Activated naive CD4-positive, alpha-beta T cell treated with anti-CD3 and anti-CD28 coated beads for 36 hours (primary cell): ENCODE results near the gene TBC1D22B. TPM values are rescaled to one million over a fixed set of nuclear protein-coding genes. Genes with fewer than 3 reads are reported as not detected.
A peak's percentile ranks its signal among the peaks of the same experiment; 100 is the strongest.

Source experiments
- CTCF ChIA-PET: fragments of 350-600 bp; sonication (Branson Sonifier 250); formaldehyde crosslinking; loops from one replicate; lab custom pipeline; 2021; ENCODE audit warnings: antibody characterized with exemption; lab: Charles Lee
- DNase-seq: peaks from one replicate; pipeline ENCODE4 v3.0.0-alpha.2; 2020
- H3K27ac Mint-ChIP-seq: one replicate; pipeline ENCODE4 v1.8.0; 2021; ENCODE audit warnings: mild to moderate bottlenecking, mixed read lengths
- H3K27me3 Mint-ChIP-seq: one replicate; pipeline ENCODE4 v1.8.0; 2021; ENCODE audit warnings: low read depth, mixed read lengths
- H3K36me3 Mint-ChIP-seq: one replicate; pipeline ENCODE4 v1.8.0; 2021; ENCODE audit warnings: low read depth, mixed read lengths
- H3K4me1 Mint-ChIP-seq: one replicate; pipeline ENCODE4 v1.8.0; 2021; ENCODE audit warnings: low read depth, mixed read lengths
- H3K4me3 Mint-ChIP-seq: one replicate; pipeline ENCODE4 v1.8.0; 2021; ENCODE audit warnings: mild to moderate bottlenecking, moderate library complexity, mixed read lengths
- H3K9me3 Mint-ChIP-seq: one replicate; pipeline ENCODE4 v1.8.0; 2021; ENCODE audit warnings: mixed read lengths
- intact Hi-C: fragments of 100-400 bp; cut with micrococcal nuclease; formaldehyde crosslinking; loops from one replicate; pipeline ENCODE4 v1.15.1; 2023
- total RNA-seq, 2 experiments: library from RNA; stranded (reverse); gene quantifications; one replicate each; pipeline ENCODE4 v1.2.3, GENCODE V29; 2021

Gene TBC1D22B
- total RNA-seq, 2 experiments from 2014 or later = 13.4 to 15.1 TPM

DNA sequence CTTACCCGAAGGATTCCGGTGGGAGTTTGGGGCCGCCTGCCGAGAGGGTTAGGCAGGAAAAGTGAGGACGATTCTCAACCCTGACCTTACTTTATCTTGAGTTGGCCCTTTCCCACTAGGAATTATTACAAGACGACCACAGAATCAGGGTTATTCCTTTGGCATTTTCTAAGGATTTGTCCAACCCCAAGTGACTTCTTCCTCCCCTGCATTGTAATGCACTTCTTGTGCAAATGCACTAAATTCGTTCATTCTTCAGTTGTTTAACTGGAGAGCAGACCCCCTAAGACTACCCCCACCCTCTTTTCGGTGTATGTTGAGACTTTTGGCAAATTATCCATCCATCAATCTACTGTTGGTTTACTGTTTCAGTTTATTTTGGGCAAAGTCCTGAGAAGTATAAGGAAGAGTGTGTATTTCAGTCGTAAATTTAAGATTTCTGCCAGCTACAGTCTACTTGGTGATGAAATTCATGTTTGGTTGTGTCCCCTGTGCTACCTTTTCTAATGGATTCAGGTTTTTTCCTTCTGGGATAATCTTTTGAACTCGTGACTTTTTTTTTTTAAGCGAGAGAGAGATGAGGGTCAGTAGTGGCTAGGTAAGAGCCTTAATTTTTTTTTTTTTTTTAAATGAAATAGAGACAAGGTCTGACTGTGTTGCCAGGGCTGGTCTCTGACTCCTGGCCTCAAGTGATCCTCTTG lies 983 bp downstream of the TBC1D22B start:
- CTCF ChIA-PET = interaction anchor here (0.7 to 1.6 kb wide), 7 partner anchors 15 to 240 kb away, joined by 3 to 4 read pairs (median 3); no protein-coding TSS in a partner anchor
- peaks cover 52% of the 10 kb centered on the region for H3K4me1 Mint-ChIP-seq

DNA sequence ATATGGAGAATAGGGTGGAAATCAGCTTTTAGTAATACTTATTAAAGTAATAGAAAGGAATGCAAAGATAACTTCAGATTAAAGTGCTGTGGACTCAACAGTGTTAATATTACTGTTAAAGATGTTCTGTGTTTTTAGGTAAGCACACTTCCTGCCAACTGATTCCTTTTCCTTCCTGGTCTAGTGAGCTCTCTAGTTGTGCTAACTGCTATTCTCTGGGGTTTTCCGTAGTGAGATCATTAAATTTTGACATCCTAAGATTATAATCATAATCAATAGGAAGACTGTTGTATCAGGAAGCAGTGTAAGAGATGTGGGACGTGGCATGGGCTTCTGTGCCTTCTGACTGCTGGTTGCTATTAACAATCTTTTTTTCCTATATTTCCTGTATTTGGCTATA lies 1.6 kb downstream of the TBC1D22B start:
- intact Hi-C loops = loop anchor here (5.0 kb wide), 5 partner anchors 173 to 438 kb away; partner anchors contain the start of genes C6orf89, CMTR1 and MDGA1
- H3K4me1 Mint-ChIP-seq = peaks cover 55% of the 10 kb centered on the region
- no peaks in the 10 kb centered on the region for H3K9me3 Mint-ChIP-seq
- H3K36me3 Mint-ChIP-seq = peaks cover 2% of the 10 kb centered on the region
- H3K27me3 Mint-ChIP-seq = no peaks in the 10 kb centered on the region
- peak overlapping the region; percentile 80 for H3K4me3 Mint-ChIP-seq
- peak overlapping the region; percentile 87 for H3K27ac Mint-ChIP-seq
- DNase-seq = no peak
- CTCF ChIA-PET = interaction anchor here (0.8 to 1.6 kb wide), 5 partner anchors 14 to 156 kb away, joined by 3 to 4 read pairs (median 3); no protein-coding TSS in a partner anchor

More for the DNA sequence above, 983 bp downstream of the TBC1D22B start:
- Mint-ChIP-seq H3K36me3 (peaks cover 2% of the 10 kb centered on the region), H3K27ac (peak overlapping the region; percentile 87), H3K9me3 (no peaks in the 10 kb centered on the region), H3K4me3 (peak overlapping the region; percentile 80), H3K27me3 (no peaks in the 10 kb centered on the region)
- intact Hi-C loops = loop anchor here (5.0 kb wide), 5 partner anchors 174 to 439 kb away; partner anchors contain the start of genes C6orf89, CMTR1 and MDGA1
- no peak for DNase-seq

DNA sequence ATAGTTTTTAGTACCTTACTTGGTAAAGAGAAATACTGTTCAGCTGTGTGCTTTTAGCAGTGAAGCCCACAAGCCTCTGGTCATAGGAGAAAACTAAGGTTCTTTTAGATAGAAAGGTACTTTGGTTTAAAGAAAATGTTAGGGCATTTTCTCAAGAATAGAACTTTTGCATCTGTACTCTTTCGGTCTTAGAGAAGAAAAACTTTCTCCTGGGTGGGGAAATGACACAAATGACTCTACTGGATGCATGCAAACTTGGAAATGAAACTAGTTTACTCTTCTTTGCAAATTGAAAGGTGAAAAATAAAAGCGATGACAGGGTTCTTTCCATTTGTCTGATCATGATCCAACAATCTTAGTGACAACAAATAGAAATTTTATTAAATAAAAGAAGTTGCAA lies 2.5 kb downstream of the TBC1D22B start:
- Mint-ChIP-seq H3K36me3 (peaks cover 2% of the 10 kb centered on the region), H3K27me3 (no peaks in the 10 kb centered on the region), H3K4me1 (peaks cover 62% of the 10 kb centered on the region), H3K4me3 (peak overlapping the region; percentile 80), H3K9me3 (no peaks in the 10 kb centered on the region), H3K27ac (peak overlapping the region; percentile 87)
- intact Hi-C loops = loop anchor here (2.0 kb wide), 1 partner anchor 347 kb away; no protein-coding TSS in a partner anchor
- no peak for DNase-seq
- CTCF ChIA-PET = interaction anchor here (0.7 to 1.2 kb wide), 3 partner anchors 18 to 411 kb away, joined by 3 to 4 read pairs (median 3); no protein-coding TSS in a partner anchor

DNA sequence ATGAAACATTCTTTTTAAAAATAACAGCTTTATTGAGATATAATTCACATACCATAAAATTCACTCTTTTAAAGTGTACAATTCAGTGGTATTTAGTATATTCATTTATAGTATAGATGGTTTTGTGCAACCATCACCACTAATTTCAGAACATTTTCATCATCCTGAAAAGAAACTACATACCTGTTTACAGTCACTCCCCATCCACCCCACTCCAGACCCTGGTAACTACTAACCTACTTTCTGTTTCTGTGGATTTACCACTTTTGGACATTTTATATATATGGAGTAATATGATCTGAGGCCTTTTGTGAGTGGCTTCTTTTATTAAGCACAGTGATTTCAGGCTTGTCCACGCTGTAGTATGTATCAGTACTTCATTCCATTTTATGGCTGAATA lies 2.9 kb downstream of the TBC1D22B start:
- H3K9me3 Mint-ChIP-seq = no peaks in the 10 kb centered on the region
- CTCF ChIA-PET = interaction anchor here (0.7 kb wide), 1 partner anchor 411 kb away, joined by 3 read pairs; no protein-coding TSS in a partner anchor
- H3K27me3 Mint-ChIP-seq = no peaks in the 10 kb centered on the region
- no peak overlapping the region for H3K4me3 Mint-ChIP-seq
- peak overlapping the region; percentile 57 for H3K27ac Mint-ChIP-seq
- H3K36me3 Mint-ChIP-seq = peaks cover 2% of the 10 kb centered on the region
- intact Hi-C loops = loop anchor here (2.0 kb wide), 1 partner anchor 348 kb away; no protein-coding TSS in a partner anchor
- peaks cover 66% of the 10 kb centered on the region for H3K4me1 Mint-ChIP-seq
- DNase-seq = no peak

DNA sequence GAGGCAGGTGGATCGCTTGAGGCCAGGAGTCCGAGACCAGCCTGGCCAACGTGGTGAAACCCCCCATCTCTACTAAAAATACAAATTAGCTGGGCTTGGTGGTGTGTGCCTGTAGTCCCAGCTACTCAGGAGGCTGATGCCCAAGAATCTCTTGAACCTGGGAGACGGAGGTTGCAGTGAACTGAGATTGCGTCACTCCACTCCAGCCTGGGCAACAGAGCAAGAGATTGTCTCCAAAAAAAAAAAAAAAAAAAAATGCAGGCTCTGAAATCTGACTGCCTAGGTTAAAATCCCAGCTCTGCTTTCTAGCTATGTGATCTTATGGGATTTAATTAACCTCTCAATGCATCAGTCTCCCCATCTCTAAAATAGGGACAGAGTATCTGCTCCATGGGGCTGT lies 3.6 kb downstream of the TBC1D22B start:
- CTCF ChIA-PET = interaction anchor here (0.7 to 1.1 kb wide), 3 partner anchors 12 to 241 kb away, joined by 3 read pairs; no protein-coding TSS in a partner anchor
- intact Hi-C loops = loop anchor here (2.0 kb wide), 1 partner anchor 348 kb away; no protein-coding TSS in a partner anchor
- no peak for DNase-seq
- Mint-ChIP-seq H3K27me3 (no peaks in the 10 kb centered on the region), H3K27ac (no peak overlapping the region), H3K9me3 (no peaks in the 10 kb centered on the region), H3K4me1 (peaks cover 71% of the 10 kb centered on the region), H3K36me3 (peaks cover 2% of the 10 kb centered on the region), H3K4me3 (no peak overlapping the region)

DNA sequence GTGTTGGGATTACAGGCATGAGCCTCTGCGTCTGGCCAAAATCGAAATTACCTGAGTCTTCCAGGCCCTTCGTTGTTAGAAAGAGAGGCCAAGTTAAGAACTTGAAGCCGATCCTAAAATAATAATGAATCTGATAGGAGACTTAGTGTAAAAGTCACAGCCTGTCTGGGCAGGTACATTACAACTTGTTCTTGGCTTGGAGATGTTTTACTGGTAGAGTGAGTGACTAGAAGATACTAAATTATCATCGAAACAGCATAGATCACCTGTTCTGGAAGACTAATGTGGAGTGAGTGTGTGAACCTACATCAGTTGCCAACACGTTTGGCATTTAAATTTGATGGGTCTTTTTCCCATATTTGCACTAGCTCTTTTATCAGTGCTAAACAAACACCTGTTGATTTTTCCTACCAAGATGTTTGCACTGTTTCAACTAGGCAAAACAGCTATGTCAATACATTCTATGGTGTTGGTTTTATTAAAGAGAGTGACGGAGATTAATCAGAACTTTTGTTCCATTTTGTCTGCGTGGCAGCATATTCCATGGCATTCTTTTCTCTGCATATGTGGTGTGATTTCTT lies 5.0 kb downstream of the TBC1D22B start:
- Mint-ChIP-seq H3K36me3 (peaks cover 2% of the 10 kb centered on the region), H3K27ac (no peak overlapping the region), H3K27me3 (no peaks in the 10 kb centered on the region), H3K9me3 (no peaks in the 10 kb centered on the region), H3K4me3 (no peak overlapping the region), H3K4me1 (peaks cover 61% of the 10 kb centered on the region)
- CTCF ChIA-PET = interaction anchor here (1.2 kb wide), 1 partner anchor 9 kb away, joined by 5 read pairs; no protein-coding TSS in a partner anchor
- intact Hi-C loops = no loop called here
- no peak for DNase-seq

DNA sequence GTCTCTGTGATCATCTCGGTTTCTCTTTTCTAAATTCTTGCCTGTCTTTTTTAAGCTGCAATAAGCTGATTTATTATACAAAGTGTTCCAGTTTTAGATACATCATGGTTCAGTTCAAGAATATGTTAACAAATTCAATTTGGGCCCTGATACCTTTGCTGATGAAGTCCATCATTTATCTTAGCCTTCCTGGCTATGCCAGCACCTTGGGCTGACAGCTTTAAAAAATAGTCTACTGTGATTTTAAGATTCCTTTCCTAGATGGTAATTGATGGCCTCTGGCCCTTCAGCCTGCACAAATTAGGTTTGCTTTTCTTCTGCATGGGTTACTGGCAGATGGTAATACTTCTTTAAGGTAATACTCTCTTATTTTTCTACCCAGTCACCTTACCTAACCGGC lies 7.4 kb downstream of the TBC1D22B start:
- Mint-ChIP-seq H3K36me3 (peaks cover 4% of the 10 kb centered on the region), H3K9me3 (no peaks in the 10 kb centered on the region), H3K27me3 (no peaks in the 10 kb centered on the region), H3K4me3 (no peak overlapping the region), H3K4me1 (peaks cover 47% of the 10 kb centered on the region), H3K27ac (no peak overlapping the region)
- CTCF ChIA-PET = no interaction called here
- DNase-seq = no peak
- intact Hi-C loops = no loop called here

DNA sequence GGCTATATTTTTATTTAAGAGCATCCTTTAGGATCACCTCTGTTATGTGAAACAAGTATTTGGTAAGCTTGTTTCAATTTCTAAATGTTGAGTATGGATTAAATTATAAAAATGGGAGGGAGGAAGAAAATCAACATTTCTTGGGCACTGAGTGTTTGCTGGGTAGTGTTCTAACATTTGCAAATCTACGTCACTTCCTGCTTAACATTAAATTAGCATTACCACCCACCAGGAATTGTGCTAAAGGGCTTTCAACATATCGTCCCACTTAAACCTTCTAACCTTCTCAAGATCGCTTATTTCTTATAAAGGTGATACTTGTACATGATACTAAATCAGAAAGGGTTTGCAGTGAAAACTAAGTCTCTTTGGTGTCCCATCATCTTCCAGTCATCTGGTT lies 8.3 kb downstream of the TBC1D22B start:
- Mint-ChIP-seq H3K4me1 (peaks cover 40% of the 10 kb centered on the region), H3K4me3 (no peak overlapping the region), H3K9me3 (no peaks in the 10 kb centered on the region), H3K27ac (no peak overlapping the region), H3K27me3 (no peaks in the 10 kb centered on the region), H3K36me3 (peaks cover 4% of the 10 kb centered on the region)
- DNase-seq = no peak
- intact Hi-C loops = no loop called here
- CTCF ChIA-PET = no interaction called here

DNA sequence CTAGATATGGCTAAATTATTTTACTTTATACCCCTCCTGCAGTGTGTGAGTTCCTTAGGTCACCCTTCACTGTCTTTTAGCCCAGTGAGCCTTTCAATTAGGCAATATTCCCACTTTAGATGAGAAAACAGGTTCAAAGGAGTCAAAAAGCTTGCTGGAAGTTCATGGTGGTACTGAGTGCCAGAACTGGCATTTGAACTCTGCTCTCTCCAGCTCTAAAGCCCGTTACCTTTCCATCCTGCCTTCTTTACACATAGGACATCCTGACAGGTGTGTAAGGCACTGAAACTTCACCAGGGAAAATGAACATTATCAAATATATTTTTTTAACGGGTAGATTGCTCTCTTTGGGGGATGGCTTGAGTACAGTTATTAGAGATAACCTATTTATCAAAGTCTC lies 11.5 kb downstream of the TBC1D22B start:
- DNase-seq = no peak
- Mint-ChIP-seq H3K9me3 (no peaks in the 10 kb centered on the region), H3K4me3 (no peak overlapping the region), H3K27me3 (no peaks in the 10 kb centered on the region), H3K36me3 (peaks cover 4% of the 10 kb centered on the region), H3K27ac (no peak overlapping the region), H3K4me1 (peaks cover 37% of the 10 kb centered on the region)
- intact Hi-C loops = no loop called here
- CTCF ChIA-PET = no interaction called here

DNA sequence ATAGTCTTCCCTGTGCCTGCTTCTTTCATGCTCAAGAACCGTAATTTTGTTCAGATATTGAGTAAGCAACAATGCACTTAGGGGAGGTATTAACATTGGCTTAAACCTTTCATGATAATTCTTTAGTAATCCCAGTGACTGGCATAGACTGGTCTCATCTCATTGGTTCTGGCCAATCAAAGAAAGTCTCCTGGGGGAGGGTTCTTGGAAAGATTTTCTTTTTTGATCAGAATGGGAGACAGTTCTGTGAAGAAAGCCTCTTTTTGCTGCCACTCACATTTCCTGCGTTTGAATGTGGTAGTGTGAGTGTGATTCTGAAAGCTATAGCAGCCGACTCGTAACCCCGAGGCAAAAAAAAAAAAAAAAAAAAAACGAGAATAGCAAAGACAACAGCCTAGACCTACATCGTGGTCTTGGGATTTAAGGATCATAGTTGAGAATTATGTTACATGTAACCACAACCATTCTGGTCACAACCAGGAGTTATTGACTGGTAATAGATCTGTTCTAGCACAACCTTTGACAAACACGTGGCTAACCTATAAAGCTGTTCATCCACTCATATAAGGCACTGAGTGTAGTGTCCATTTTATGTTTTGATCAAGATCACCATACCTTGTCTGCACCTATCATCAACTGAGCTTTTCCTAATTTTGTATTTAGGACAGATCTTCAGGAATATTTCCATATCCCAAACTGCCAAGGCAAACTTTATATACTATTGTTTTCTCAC lies 15.4 kb downstream of the TBC1D22B start:
- no peaks in the 10 kb centered on the region for H3K9me3 Mint-ChIP-seq

DNA sequence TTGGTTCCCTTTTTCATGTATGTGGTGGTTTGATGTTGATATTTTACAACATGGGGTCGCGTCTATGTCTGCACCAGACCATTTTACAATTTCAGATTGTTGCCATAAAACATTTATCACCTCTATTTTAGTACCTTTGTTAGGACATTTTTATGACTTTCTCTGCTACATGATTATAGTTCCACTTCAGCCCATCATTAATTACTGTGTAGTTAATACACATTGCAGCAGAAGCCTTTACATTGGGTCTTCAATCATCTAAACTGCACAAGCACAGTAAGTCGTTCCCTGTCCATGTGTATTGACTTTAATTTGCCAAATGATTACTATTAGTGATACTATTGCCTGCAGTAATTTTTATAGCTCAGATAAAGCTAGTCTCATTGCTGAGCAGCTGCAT lies 16.1 kb downstream of the TBC1D22B start:
- Mint-ChIP-seq H3K4me3 (no peak overlapping the region), H3K9me3 (no peaks in the 10 kb centered on the region), H3K27me3 (no peaks in the 10 kb centered on the region), H3K4me1 (peaks cover 46% of the 10 kb centered on the region), H3K27ac (no peak overlapping the region), H3K36me3 (peaks cover 13% of the 10 kb centered on the region)
- no peak for DNase-seq
- intact Hi-C loops = loop anchor here (1.0 kb wide), 1 partner anchor 16 kb away; the partner anchor contains the start of gene TBC1D22B
- CTCF ChIA-PET = interaction anchor here (0.8 to 1.4 kb wide), 3 partner anchors 12 to 259 kb away, joined by 3 read pairs; no protein-coding TSS in a partner anchor

More for the DNA sequence above, 15.4 kb downstream of the TBC1D22B start:
- intact Hi-C loops = loop anchor here (1.0 kb wide), 1 partner anchor 16 kb away; the partner anchor contains the start of gene TBC1D22B
- CTCF ChIA-PET = interaction anchor here (0.8 to 1.4 kb wide), 2 partner anchors 12 to 14 kb away, joined by 3 read pairs; no protein-coding TSS in a partner anchor
- Mint-ChIP-seq H3K4me1 (peaks cover 43% of the 10 kb centered on the region), H3K27ac (peak overlapping the region; percentile 48), H3K4me3 (peak overlapping the region; percentile 27), H3K27me3 (no peaks in the 10 kb centered on the region), H3K36me3 (peaks cover 15% of the 10 kb centered on the region)
- peak; percentile 38 for DNase-seq
